ENCODE measurements around the gene CACNA1C. TPM values are rescaled to one million over a fixed set of nuclear protein-coding genes. Genes with fewer than 3 reads are reported as not detected.

CACNA1C gene
- total RNA-seq, 4 donors from 2014 or later, result 2.9 to 5.3 (median 4.3) TPM

- TF ChIP-seq CTCF (IDR thresholded peaks at IDR 0.05; ENCODE audit: low read depth), result no peak
Observed at GRCh38 chr12:2240390-2240789, 187.6 kb downstream of the CACNA1C start.

GRCh38 chr12:2240984-2241383 is 188.2 kb downstream of the CACNA1C start:
- no peak for TF ChIP-seq CTCF (IDR thresholded peaks at IDR 0.05; ENCODE audit: low read depth)

GRCh38 chr12:2242216-2242615 is 189.4 kb downstream of the CACNA1C start:
- TF ChIP-seq CTCF (IDR thresholded peaks at IDR 0.05; ENCODE audit: low read depth), result no peak

- TF ChIP-seq CTCF (IDR thresholded peaks at IDR 0.05; ENCODE audit: low read depth), result no peak
Observed at GRCh38 chr12:2242816-2243215, 190.0 kb downstream of the CACNA1C start.

- no peak for TF ChIP-seq CTCF (IDR thresholded peaks at IDR 0.05; ENCODE audit: low read depth)
Observed at GRCh38 chr12:2243275-2243674, 190.5 kb downstream of the CACNA1C start.

- no peak for TF ChIP-seq CTCF (IDR thresholded peaks at IDR 0.05; ENCODE audit: low read depth)
Observed at GRCh38 chr12:2244013-2244861, 191.4 kb downstream of the CACNA1C start.

- no peak for TF ChIP-seq CTCF (IDR thresholded peaks at IDR 0.05; ENCODE audit: low read depth)
Observed at GRCh38 chr12:2246358-2246757, 193.6 kb downstream of the CACNA1C start.
